Stimulated activated CD8-positive, alpha-beta memory T cell treated with anti-CD3 and anti-CD28 coated beads, Interleukin-12 subunit alpha, Interleukin-12 subunit beta, amount 100 ng/mL, for 1 hour (primary cell): ENCODE measurements around the gene NEURL1.

Experiments used
- DNase-seq: peaks from one replicate; pipeline ENCODE4 v3.0.0-alpha.2; 2020; ENCODE audit warnings: low read depth

The NEURL1 gene

GRCh38 chr10:103564116-103564501, 70.6 kb downstream of the NEURL1 start:
- no peak for DNase-seq

GRCh38 chr10:103564776-103565520, 71.4 kb downstream of the NEURL1 start:
- DNase-seq = no peak

GRCh38 chr10:103566536-103566935, 73.0 kb downstream of the NEURL1 start:
- DNase-seq = no peak

GRCh38 chr10:103568505-103568904, 75.0 kb downstream of the NEURL1 start:
- no peak for DNase-seq

- DNase-seq = no peak
These were observed 76.4 kb downstream of the NEURL1 start for GRCh38 chr10:103569896-103570295.

- no peak for DNase-seq
These were observed 77.5 kb downstream of the NEURL1 start for GRCh38 chr10:103570844-103571655.

- DNase-seq = no peak
These were observed 78.1 kb downstream of the NEURL1 start for GRCh38 chr10:103571656-103571975.

GRCh38 chr10:103572347-103573204, 79.1 kb downstream of the NEURL1 start:
- no peak for DNase-seq

GRCh38 chr10:103573205-103573487, 79.6 kb downstream of the NEURL1 start:
- DNase-seq = no peak

- DNase-seq = no peak
These were observed 80.9 kb downstream of the NEURL1 start for GRCh38 chr10:103574097-103575061.

GRCh38 chr10:103575416-103576075, 82.0 kb downstream of the NEURL1 start:
- DNase-seq = no peak

- DNase-seq = no peak
These were observed 82.6 kb downstream of the NEURL1 start for GRCh38 chr10:103576076-103576471.

GRCh38 chr10:103576862-103577261, 83.4 kb downstream of the NEURL1 start:
- no peak for DNase-seq

GRCh38 chr10:103578782-103579382, 85.4 kb downstream of the NEURL1 start:
- DNase-seq = no peak

- DNase-seq = no peak
These were observed 86.5 kb downstream of the NEURL1 start for GRCh38 chr10:103580011-103580410.

GRCh38 chr10:103580430-103580829, 86.9 kb downstream of the NEURL1 start:
- no peak for DNase-seq

- no peak for DNase-seq
These were observed 88.0 kb downstream of the NEURL1 start for GRCh38 chr10:103581499-103581898.

- DNase-seq = no peak
These were observed 89.0 kb downstream of the NEURL1 start for GRCh38 chr10:103582331-103583123.

- DNase-seq = no peak
These were observed 90.3 kb downstream of the NEURL1 start for GRCh38 chr10:103583871-103584215.
